Small intestine (tissue), 7 donors: ENCODE data around the gene MLH3. TPM values are rescaled to one million over a fixed set of nuclear protein-coding genes. Genes with fewer than 3 reads are reported as not detected.

Experiments
- DNase-seq, 2 donors: peaks; one replicate each; pipeline versions ENCODE4 v3.0.0 to v3.0.0-alpha.2; 2013
- FAIRE-seq: peaks from 2 replicates; lab custom pipeline; 2012; peaks lifted over from hg19 to GRCh38; lab: Jason Lieb, UNC
- H3K27ac ChIP-seq, 3 donors: one replicate each; pipeline ENCODE4 v1.5.1; 2013; ENCODE audit warnings: low read length in 2 of 3, mild to moderate bottlenecking in 2 of 3, control low read depth in 1 of 3, inconsistent platforms in 1 of 3, low read depth in 1 of 3, moderate library complexity in 1 of 3
- H3K27me3 ChIP-seq, 3 donors: one replicate each; pipeline ENCODE4 v1.6.1; 2013; ENCODE audit warnings: low read length in 3 of 3, inconsistent platforms in 1 of 3; ENCODE audit not compliant: control insufficient read depth in 3 of 3, insufficient read depth in 3 of 3
- H3K36me3 ChIP-seq, 3 donors: one replicate each; pipeline ENCODE4 v1.6.1; 2013; ENCODE audit warnings: low read length in 3 of 3, inconsistent platforms in 1 of 3, low read depth in 1 of 3, mild to moderate bottlenecking in 1 of 3, moderate library complexity in 1 of 3; ENCODE audit not compliant: control insufficient read depth in 3 of 3, insufficient read depth in 2 of 3
- H3K4me1 ChIP-seq, 3 donors: one replicate each; pipeline ENCODE4 v1.6.1; 2013; ENCODE audit warnings: low read length in 2 of 3, inconsistent platforms in 1 of 3, low read depth in 1 of 3, mild to moderate bottlenecking in 1 of 3, moderate library complexity in 1 of 3; ENCODE audit not compliant: control insufficient read depth in 3 of 3, insufficient read depth in 2 of 3
- H3K4me3 ChIP-seq, 3 donors: one replicate each; pipeline ENCODE4 v1.5.1; 2013; ENCODE audit warnings: low read length in 3 of 3, control low read depth in 1 of 3, inconsistent platforms in 1 of 3, low read depth in 1 of 3, mild to moderate bottlenecking in 1 of 3, moderate library complexity in 1 of 3
- H3K9me3 ChIP-seq, 2 donors: one replicate each; pipeline ENCODE4 v1.6.1; 2013; ENCODE audit warnings: low read depth in 1 of 2, low read length in 1 of 2; ENCODE audit not compliant: control insufficient read depth in 2 of 2, insufficient read depth in 1 of 2
- WGBS, 3 donors: extraction: QIAGEN DNeasy Blood & Tissue Kit; methylation state at CpG; one replicate each; pipeline ENCODE4 v1.1.7; 2013; 5-methylcytosine and 5-hydroxymethylcytosine counted together
- polyA plus RNA-seq, 4 donors: library from polyadenylated mRNA; stranded (reverse) in 3 of 4; unstranded in 1 of 4; fragments of 200-250 nt in 3 of 4; fragments of 120-200 nt in 1 of 4; gene quantifications; one replicate each; pipeline versions ENCODE4 v1.2.1 to v1.2.3, GENCODE V29; 2013
- donor health status: healthy with polysubstance abuse.
- donor health status: control.
- donor health status: control.
- donor health status: Bipolar disorder and iron deficiency.
- donor health status: healthy.

MLH3 gene
- polyA plus RNA-seq, 4 donors, result 13.9 to 23.7 (median 17.6) TPM

GRCh38 chr14:75016815-75017214 is 34.5 kb downstream of the MLH3 start:
- H3K4me1 ChIP-seq, result peaks cover 0 to 10% (median 0%) of the 10 kb centered on the region in 3 donors
- DNase-seq (no peak), FAIRE-seq (no peak)
- 93 to 98% (median 95%) methylated on average over 3 of the region's 3 CpGs for WGBS, 3 donors
- H3K4me3 ChIP-seq, result no peak overlapping the region
- H3K36me3 ChIP-seq, result peaks cover 25 to 28% (median 27%) of the 10 kb centered on the region in 3 donors
- no peaks in the 10 kb centered on the region for H3K27me3 ChIP-seq
- no peaks in the 10 kb centered on the region for H3K9me3 ChIP-seq
- H3K27ac ChIP-seq, result no peak overlapping the region

GRCh38 chr14:75015496-75015895 is 35.8 kb downstream of the MLH3 start:
- Histone ChIP-seq H3K9me3 (no peaks in the 10 kb centered on the region), H3K36me3 (peaks cover 25 to 31% (median 27%) of the 10 kb centered on the region in 3 donors), H3K27me3 (no peaks in the 10 kb centered on the region), H3K4me3 (no peak overlapping the region), H3K4me1 (peaks cover 0 to 10% (median 3%) of the 10 kb centered on the region in 3 donors), H3K27ac (no peak overlapping the region)
- 87 to 92% (median 88%) methylated on average over 5 of the region's 5 CpGs for WGBS, 3 donors
- FAIRE-seq (no peak), DNase-seq (no peak)

GRCh38 chr14:75013290-75013689 is 38.0 kb downstream of the MLH3 start:
- Histone ChIP-seq H3K4me1 (peaks cover 0 to 3% (median 3%) of the 10 kb centered on the region in 3 donors), H3K27me3 (no peaks in the 10 kb centered on the region), H3K4me3 (no peak overlapping the region), H3K9me3 (no peaks in the 10 kb centered on the region), H3K36me3 (peaks cover 29 to 44% (median 32%) of the 10 kb centered on the region in 3 donors), H3K27ac (no peak overlapping the region)
- WGBS, 3 donors, result 87 to 94% (median 90%) methylated on average over 6 of the region's 6 CpGs
- no peak for DNase-seq
- FAIRE-seq, result no peak

- peaks cover 21 to 46% (median 31%) of the 10 kb centered on the region in 3 donors for H3K36me3 ChIP-seq
- H3K4me1 ChIP-seq, result peaks cover 0 to 3% (median 0%) of the 10 kb centered on the region in 3 donors
- 63 to 72% (median 67%) methylated on average over 4 of the region's 4 CpGs for WGBS, 3 donors
- H3K4me3 ChIP-seq, result no peak overlapping the region
- H3K9me3 ChIP-seq, result no peaks in the 10 kb centered on the region
- FAIRE-seq (no peak), DNase-seq (no peak)
- no peaks in the 10 kb centered on the region for H3K27me3 ChIP-seq
- peak overlapping the region in 1 of 3 donors; percentile 50 for H3K27ac ChIP-seq
These were observed 39.8 kb downstream of the MLH3 start for GRCh38 chr14:75011356-75011994.

- peaks cover 18 to 44% (median 32%) of the 10 kb centered on the region in 3 donors for H3K36me3 ChIP-seq
- no peak overlapping the region for H3K4me3 ChIP-seq
- 94 to 98% (median 98%) methylated on average over 4 of the region's 4 CpGs for WGBS, 3 donors
- H3K4me1 ChIP-seq, result peaks cover 0 to 3% (median 0%) of the 10 kb centered on the region in 3 donors
- no peaks in the 10 kb centered on the region for H3K9me3 ChIP-seq
- H3K27me3 ChIP-seq, result no peaks in the 10 kb centered on the region
- DNase-seq (no peak), FAIRE-seq (no peak)
- H3K27ac ChIP-seq, result no peak overlapping the region
These were observed 40.7 kb downstream of the MLH3 start for GRCh38 chr14:75010472-75011093.

- 85 to 88% (median 88%) methylated on average over 4 of the region's 4 CpGs for WGBS, 3 donors
- H3K27me3 ChIP-seq, result no peaks in the 10 kb centered on the region
- H3K4me1 ChIP-seq, result peaks cover 0 to 6% (median 3%) of the 10 kb centered on the region in 3 donors
- H3K27ac ChIP-seq, result no peak overlapping the region
- DNase-seq (no peak), FAIRE-seq (no peak)
- no peaks in the 10 kb centered on the region for H3K9me3 ChIP-seq
- peaks cover 15 to 39% (median 33%) of the 10 kb centered on the region in 3 donors for H3K36me3 ChIP-seq
- no peak overlapping the region for H3K4me3 ChIP-seq
These were observed 42.1 kb downstream of the MLH3 start for GRCh38 chr14:75009176-75009575.

- Histone ChIP-seq H3K4me3 (no peak overlapping the region), H3K27me3 (no peaks in the 10 kb centered on the region), H3K36me3 (peaks cover 9 to 26% (median 24%) of the 10 kb centered on the region in 3 donors), H3K4me1 (peaks cover 0 to 18% (median 8%) of the 10 kb centered on the region in 3 donors), H3K9me3 (no peaks in the 10 kb centered on the region), H3K27ac (no peak overlapping the region)
- FAIRE-seq (no peak), DNase-seq (no peak)
- 75 to 83% (median 83%) methylated on average over 3 of the region's 3 CpGs for WGBS, 3 donors
These were observed 45.9 kb downstream of the MLH3 start for GRCh38 chr14:75005357-75005756.

GRCh38 chr14:75003250-75004027 is 47.8 kb downstream of the MLH3 start:
- 5 to 9% (median 5%) methylated on average over 18 of the region's 18 CpGs for WGBS, 3 donors

More at GRCh38 chr14:75003250-75004027, 47.8 kb downstream of the MLH3 start:
- no peak for FAIRE-seq
- Histone ChIP-seq H3K4me1 (peaks cover 0 to 18% (median 8%) of the 10 kb centered on the region in 3 donors), H3K27ac (peak overlapping the region; percentile 59 to 96 (median 94)), H3K27me3 (no peaks in the 10 kb centered on the region), H3K4me3 (peak overlapping the region; percentile 81 to 93 (median 93)), H3K36me3 (peaks cover 2 to 14% (median 13%) of the 10 kb centered on the region in 3 donors), H3K9me3 (no peaks in the 10 kb centered on the region)
- peak in 1 of 2 donors; percentile 19 for DNase-seq
